ENCODE data around the gene ANKRD30A. TPM values are rescaled to one million over a fixed set of nuclear protein-coding genes. Genes with fewer than 3 reads are reported as not detected.

ANKRD30A gene
- total and polyA plus RNA-seq, 9 donors: not detected

DNA sequence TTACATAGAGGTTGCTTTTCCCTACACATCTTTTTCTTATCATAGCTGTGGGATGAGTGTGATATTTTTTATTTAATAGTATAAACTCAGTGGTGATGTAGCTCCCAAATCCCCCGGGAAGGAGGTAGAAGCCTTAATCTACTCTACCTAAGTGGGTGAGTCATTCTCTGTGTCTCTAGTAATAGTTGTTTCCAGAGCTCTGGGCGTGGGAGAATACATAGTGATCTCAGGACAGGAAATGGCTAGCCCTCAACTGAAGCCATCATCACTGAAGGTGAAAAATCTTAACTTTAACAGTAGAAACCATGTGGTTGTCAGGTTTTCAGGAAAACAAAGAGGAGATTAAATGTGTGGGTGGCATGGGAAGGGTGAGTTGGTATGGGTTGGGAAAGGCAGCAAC lies 278.4 kb downstream of the ANKRD30A start:
- Histone ChIP-seq H3K4me1 (ENCODE audit: insufficient read depth) (no peaks in the 10 kb centered on the region), H3K36me3 (no peaks in the 10 kb centered on the region), H3K27ac (no peak overlapping the region), H3K9me3 (no peaks in the 10 kb centered on the region), H3K4me3 (no peak overlapping the region), H3K27me3 (no peaks in the 10 kb centered on the region)
- WGBS, 3 donors: 41 to 59% (median 44%) methylated on average over 2 of the region's 2 CpGs
- TF ChIP-seq, protein P1, sequence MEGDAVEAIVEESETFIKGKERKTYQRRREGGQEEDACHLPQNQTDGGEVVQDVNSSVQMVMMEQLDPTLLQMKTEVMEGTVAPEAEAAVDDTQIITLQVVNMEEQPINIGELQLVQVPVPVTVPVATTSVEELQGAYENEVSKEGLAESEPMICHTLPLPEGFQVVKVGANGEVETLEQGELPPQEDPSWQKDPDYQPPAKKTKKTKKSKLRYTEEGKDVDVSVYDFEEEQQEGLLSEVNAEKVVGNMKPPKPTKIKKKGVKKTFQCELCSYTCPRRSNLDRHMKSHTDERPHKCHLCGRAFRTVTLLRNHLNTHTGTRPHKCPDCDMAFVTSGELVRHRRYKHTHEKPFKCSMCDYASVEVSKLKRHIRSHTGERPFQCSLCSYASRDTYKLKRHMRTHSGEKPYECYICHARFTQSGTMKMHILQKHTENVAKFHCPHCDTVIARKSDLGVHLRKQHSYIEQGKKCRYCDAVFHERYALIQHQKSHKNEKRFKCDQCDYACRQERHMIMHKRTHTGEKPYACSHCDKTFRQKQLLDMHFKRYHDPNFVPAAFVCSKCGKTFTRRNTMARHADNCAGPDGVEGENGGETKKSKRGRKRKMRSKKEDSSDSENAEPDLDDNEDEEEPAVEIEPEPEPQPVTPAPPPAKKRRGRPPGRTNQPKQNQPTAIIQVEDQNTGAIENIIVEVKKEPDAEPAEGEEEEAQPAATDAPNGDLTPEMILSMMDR (IDR thresholded peaks at IDR 0.05): no peak
- no peak for TF ChIP-seq POLR2A (IDR thresholded peaks at IDR 0.05)
- TF ChIP-seq EP300 (IDR thresholded peaks at IDR 0.05): no peak
- DNase-seq: no peak
- intact Hi-C loops (cut with DNase I): no loop called here

Small RNA genes within 50 kb of the gene (small RNA-seq; reads per million reads assigned to genes)
- not detected for gene RF00019
- gene RN7SL314P: not detected
- gene RNU6-811P: not detected

Data from ovary (tissue), 9 donors.